Vagina (tissue), 1 donor: ENCODE data around the gene UNC93A. TPM values are rescaled to one million over a fixed set of nuclear protein-coding genes. Genes with fewer than 3 reads are reported as not detected.

Experiments
- total RNA-seq: library from RNA; depleted of rRNA; stranded (reverse); fragments of >200 nt; gene quantifications from one replicate; pipeline ENCODE4 v1.2.3, GENCODE V29; 2016

Gene UNC93A
- total RNA-seq, 1 donor from 2014 or later: 2.0 TPM

Other genes with a start within 250 kb of the UNC93A start
- gene CCR6, start 168.2 kb upstream of the UNC93A start, total RNA-seq: 1.2 TPM
- not detected for gene GPR31, start 133.3 kb upstream of the UNC93A start, total RNA-seq
- gene TTLL2, start 33.8 kb downstream of the UNC93A start, total RNA-seq: not detected